ENCODE data around the gene ZYG11B. TPM values are rescaled to one million over a fixed set of nuclear protein-coding genes. Genes with fewer than 3 reads are reported as not detected.
"Not testable (repeated sequence)": the region's sequence is repeated elsewhere in the genome, so short reads cannot be mapped to it uniquely, and the experiment has no call there.

Gene ZYG11B
- total and polyA plus RNA-seq, 2 of the 13 experiments (the other 11 are each of a cell fraction or from before 2014, with no cell fraction given) = 6.9 to 17.9 TPM

DNA sequence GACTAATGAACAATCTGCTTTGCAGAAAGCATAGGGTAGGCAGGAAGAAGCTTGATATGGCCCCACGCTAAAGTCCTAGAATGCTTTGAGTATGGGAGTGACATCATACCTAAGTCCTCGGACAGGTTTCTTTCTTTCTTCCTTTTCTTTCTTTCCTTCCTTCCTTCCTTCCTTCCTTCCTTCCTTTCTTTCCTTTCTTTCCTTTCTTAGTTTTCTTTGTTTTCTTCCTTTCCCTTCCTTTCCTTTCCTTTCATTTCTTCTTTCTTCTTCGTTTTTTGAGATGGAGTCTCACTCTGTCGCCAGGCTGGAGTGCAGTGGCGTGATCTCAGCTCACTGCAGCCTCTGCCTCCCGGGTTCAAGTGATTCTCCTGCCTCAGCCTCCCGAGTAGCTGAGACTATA, 67.5 kb downstream of the ZYG11B start:
- H4K20me1 ChIP-seq (ENCODE audit: insufficient read depth, low read length); FAIRE-seq; ATAC-seq; CTCF ChIA-PET (ENCODE audit: low intra/inter-chr PET ratio, low total read pairs); H3K27ac ChIP-seq (ENCODE audit: extremely low read length, insufficient read depth, low read length); BruUV-seq (replicated peaks); H3K4me1 ChIP-seq (ENCODE audit: insufficient read depth, low read length); intact Hi-C loops (cut with micrococcal nuclease; ENCODE audit: unreplicated experiment); H3K4me3 ChIP-seq (replicated peaks in 1 of 3; ENCODE audit: insufficient read depth in 1 of 3, low read depth in 2 of 3, low read length in 3 of 3); H3K27me3 ChIP-seq (ENCODE audit: control insufficient read depth in 1 of 2, insufficient read depth in 2 of 2, low read length in 2 of 2); in situ Hi-C loops (cut with HindIII; ENCODE audit: extremely low pct_ligation_motif_present, low pct_unique_long_range_greater_than_20kb); H3K9me3 ChIP-seq (ENCODE audit: low read length); H3K79me2 ChIP-seq (ENCODE audit: insufficient read depth, low read length); DNase-seq (ENCODE audit: low spot score); H3K4me2 ChIP-seq (ENCODE audit: low read depth, low read length); POLR2A ChIA-PET; H2AFZ ChIP-seq (ENCODE audit: low read length); H3K9ac ChIP-seq (ENCODE audit: insufficient read depth, low read depth, low read length); TF ChIP-seq ATF7 (CRISPR knock-in tag; IDR thresholded peaks at IDR 0.05): not testable (repeated sequence)
- TF ChIP-seq ATF7 (IDR thresholded peaks at IDR 0.05) = peak; percentile 38; the same call in 1 of the 2 replicates
- H3K36me3 ChIP-seq (replicated peaks in 1 of 2; ENCODE audit: control insufficient read depth in 1 of 2, insufficient read depth in 2 of 2, low read length in 2 of 2) = peaks cover 1 to 18% of the 10 kb centered on the region in 2 experiments; a peak in 3 of 5 replicates
- 80% methylated on average over 7 of the region's 7 CpGs for WGBS (ENCODE audit: low lambda C conversion rate)

- Histone ChIP-seq H2AFZ (ENCODE audit: low read length) (no peak overlapping the region), H3K36me3 (replicated peaks in 1 of 2; ENCODE audit: control insufficient read depth in 1 of 2, insufficient read depth in 2 of 2, low read length in 2 of 2) (peaks cover 1 to 6% of the 10 kb centered on the region in 2 experiments; a peak in 3 of 5 replicates), H4K20me1 (ENCODE audit: insufficient read depth, low read length) (no peaks in the 10 kb centered on the region), H3K27me3 (ENCODE audit: control insufficient read depth in 1 of 2, insufficient read depth in 2 of 2, low read length in 2 of 2) (no peaks in the 10 kb centered on the region), H3K79me2 (ENCODE audit: insufficient read depth, low read length) (no peaks in the 10 kb centered on the region), H3K4me2 (ENCODE audit: low read depth, low read length) (no peak overlapping the region), H3K27ac (ENCODE audit: extremely low read length, insufficient read depth, low read length) (no peak overlapping the region), H3K4me3 (replicated peaks in 1 of 3; ENCODE audit: insufficient read depth in 1 of 3, low read depth in 2 of 3, low read length in 3 of 3) (no peak overlapping the region), H3K4me1 (ENCODE audit: insufficient read depth, low read length) (no peaks in the 10 kb centered on the region), H3K9me3 (ENCODE audit: low read length) (no peaks in the 10 kb centered on the region), H3K9ac (ENCODE audit: insufficient read depth, low read depth, low read length) (no peak overlapping the region)
- FAIRE-seq (no peak), ATAC-seq (no peak), DNase-seq (ENCODE audit: low spot score) (no peak)
- intact Hi-C loops (cut with micrococcal nuclease; ENCODE audit: unreplicated experiment) (no loop called here), in situ Hi-C loops (cut with HindIII; ENCODE audit: extremely low pct_ligation_motif_present, low pct_unique_long_range_greater_than_20kb) (no loop called here)
- POLR2A ChIA-PET = no interaction called here
- CTCF ChIA-PET (ENCODE audit: low intra/inter-chr PET ratio, low total read pairs) = no interaction called here
- TF ChIP-seq SP1 (IDR thresholded peaks at IDR 0.05) (no peak), SP1 (CRISPR knock-in tag; IDR thresholded peaks at IDR 0.05) (no peak), YEATS2 (CRISPR knock-in tag; IDR thresholded peaks at IDR 0.05; ENCODE audit: borderline replicate concordance) (no peak), GMEB1 (CRISPR knock-in tag; IDR thresholded peaks at IDR 0.05; ENCODE audit: borderline replicate concordance) (no peak), GABPB1 (CRISPR knock-in tag; IDR thresholded peaks at IDR 0.05) (no peak), ZNF276 (CRISPR knock-in tag; IDR thresholded peaks at IDR 0.05; ENCODE audit: low read depth) (no peak), MAFF (IDR thresholded peaks at IDR 0.05; ENCODE audit: low read depth, low read length) (no peak), ZNF281 (CRISPR knock-in tag; IDR thresholded peaks at IDR 0.05; ENCODE audit: borderline replicate concordance) (no peak), HOXA3 (CRISPR knock-in tag; IDR thresholded peaks at IDR 0.05) (no peak), DPF2 (CRISPR knock-in tag; IDR thresholded peaks at IDR 0.05; ENCODE audit: borderline replicate concordance, low read depth) (no peak)
- WGBS (ENCODE audit: low lambda C conversion rate) = 98% methylated on average over 3 of the region's 3 CpGs
- no TSS peak for BruUV-seq (replicated peaks)
These were observed 69.2 kb downstream of the ZYG11B start for GRCh38 chr1:52795464-52795863.

All from HepG2 (cell line).